ENCODE measurements around the gene ARMH1. TPM values are rescaled to one million over a fixed set of nuclear protein-coding genes. Genes with fewer than 3 reads are reported as not detected.
A peak's percentile ranks its signal among the peaks of the same experiment; 100 is the strongest.

The ARMH1 gene
- total and polyA plus RNA-seq, 8 donors, result 4.0 to 8.1 (median 6.3) TPM

DNA sequence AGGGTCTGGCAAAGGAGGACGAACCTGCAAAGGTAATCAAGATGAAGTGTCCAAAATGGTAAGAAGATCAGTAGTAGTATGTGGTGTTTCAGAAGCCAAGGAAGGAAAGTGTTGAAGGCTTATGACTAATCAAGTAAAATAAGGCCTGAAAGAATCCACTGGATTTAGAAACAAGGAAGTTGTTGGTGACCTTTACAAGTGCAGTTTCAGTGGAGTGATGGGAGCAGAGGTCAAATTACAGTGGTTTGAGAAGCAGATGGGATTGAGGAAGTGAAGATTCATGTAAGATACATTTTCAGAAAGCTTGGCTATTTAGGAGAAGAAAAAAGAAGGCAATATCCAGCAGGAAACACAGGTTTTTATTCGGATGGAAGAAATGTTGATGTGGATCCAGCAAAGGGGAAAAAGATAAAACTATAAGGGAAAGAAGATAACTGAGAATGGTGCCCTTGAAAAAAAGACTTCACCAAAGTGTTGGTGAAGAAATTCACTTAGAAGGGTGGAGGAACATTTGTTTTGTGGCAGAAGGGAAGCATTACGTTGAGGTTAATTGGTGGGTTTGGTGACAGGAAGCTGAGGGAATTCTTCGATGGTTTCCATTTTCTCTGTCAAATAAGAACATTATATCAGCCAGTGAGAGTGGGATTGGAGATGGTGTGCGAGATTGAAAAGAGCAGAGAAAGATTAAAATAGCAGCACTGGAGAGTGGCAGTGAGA lies 2.1 kb downstream of the ARMH1 start:
- ATAC-seq (no peak), DNase-seq (no peak)
- TF ChIP-seq, protein P1, sequence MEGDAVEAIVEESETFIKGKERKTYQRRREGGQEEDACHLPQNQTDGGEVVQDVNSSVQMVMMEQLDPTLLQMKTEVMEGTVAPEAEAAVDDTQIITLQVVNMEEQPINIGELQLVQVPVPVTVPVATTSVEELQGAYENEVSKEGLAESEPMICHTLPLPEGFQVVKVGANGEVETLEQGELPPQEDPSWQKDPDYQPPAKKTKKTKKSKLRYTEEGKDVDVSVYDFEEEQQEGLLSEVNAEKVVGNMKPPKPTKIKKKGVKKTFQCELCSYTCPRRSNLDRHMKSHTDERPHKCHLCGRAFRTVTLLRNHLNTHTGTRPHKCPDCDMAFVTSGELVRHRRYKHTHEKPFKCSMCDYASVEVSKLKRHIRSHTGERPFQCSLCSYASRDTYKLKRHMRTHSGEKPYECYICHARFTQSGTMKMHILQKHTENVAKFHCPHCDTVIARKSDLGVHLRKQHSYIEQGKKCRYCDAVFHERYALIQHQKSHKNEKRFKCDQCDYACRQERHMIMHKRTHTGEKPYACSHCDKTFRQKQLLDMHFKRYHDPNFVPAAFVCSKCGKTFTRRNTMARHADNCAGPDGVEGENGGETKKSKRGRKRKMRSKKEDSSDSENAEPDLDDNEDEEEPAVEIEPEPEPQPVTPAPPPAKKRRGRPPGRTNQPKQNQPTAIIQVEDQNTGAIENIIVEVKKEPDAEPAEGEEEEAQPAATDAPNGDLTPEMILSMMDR (IDR thresholded peaks at IDR 0.05), result no peak
- Histone ChIP-seq H3K36me3 (no peaks in the 10 kb centered on the region), H3K4me1 (peaks cover 42 to 62% of the 10 kb centered on the region in 2 donors), H3K27me3 (no peaks in the 10 kb centered on the region), H3K9me3 (no peaks in the 10 kb centered on the region), H3K4me3 (no peak overlapping the region), H3K27ac (peak overlapping the region; percentile 85 to 96)
- intact Hi-C loops (cut with DNase I), result no loop called here

DNA sequence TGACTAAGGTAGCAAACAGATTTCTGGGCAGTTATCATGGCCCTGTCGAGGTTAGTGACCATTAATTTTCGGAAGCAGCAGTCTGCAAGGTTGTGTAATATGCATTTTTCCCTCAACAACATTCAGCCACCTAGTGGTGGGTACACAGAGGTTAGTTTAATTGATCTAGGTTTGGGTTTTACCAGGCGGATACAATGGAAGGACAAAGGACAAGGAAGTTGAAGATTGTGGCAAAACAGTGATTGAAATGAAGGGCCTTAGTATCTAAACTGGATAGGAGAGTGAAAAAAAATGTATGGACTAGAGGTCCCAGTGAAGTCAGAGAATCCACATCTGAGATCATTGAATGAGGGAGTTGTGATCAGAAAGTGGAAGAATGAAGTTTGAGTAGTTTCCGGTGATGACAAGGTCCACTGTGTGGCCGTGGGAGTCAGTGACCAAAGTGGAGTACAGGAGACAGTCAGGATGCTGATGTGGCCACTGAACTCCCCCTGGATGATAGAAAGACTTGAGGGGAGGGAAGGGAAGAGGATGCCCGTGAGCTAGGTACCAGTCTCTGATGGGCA lies 2.8 kb downstream of the ARMH1 start:
- intact Hi-C loops (cut with DNase I), result no loop called here
- Histone ChIP-seq H3K9me3 (no peaks in the 10 kb centered on the region), H3K27ac (peak overlapping the region; percentile 85 to 96), H3K4me3 (no peak overlapping the region), H3K36me3 (no peaks in the 10 kb centered on the region), H3K4me1 (peaks cover 42 to 61% of the 10 kb centered on the region in 2 donors), H3K27me3 (no peaks in the 10 kb centered on the region)
- no peak for DNase-seq
- TF ChIP-seq, protein P1 (IDR thresholded peaks at IDR 0.05), result peak; percentile 42 to 44
- ATAC-seq, result no peak

DNA sequence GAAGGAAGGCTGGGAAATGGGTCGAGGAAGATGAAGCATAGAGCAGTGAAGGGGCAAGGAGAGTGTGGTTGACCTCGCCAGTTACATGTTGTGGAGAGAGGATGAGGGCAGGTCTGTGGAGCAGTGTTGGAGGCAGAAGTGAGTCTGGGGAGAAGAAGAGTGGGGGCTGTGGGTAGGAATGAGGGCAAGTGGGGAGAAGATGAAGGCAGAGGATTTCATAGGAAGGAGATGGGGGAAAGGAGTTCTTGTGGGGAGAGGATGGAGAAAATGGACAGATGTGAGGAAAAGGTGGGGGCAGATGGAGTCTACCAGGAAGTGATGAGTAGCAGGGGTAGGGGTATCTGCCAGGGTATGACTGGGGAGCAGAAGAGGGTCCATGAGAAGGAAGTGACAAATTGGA lies 3.6 kb downstream of the ARMH1 start:
- Histone ChIP-seq H3K36me3 (no peaks in the 10 kb centered on the region), H3K4me1 (peaks cover 34 to 56% of the 10 kb centered on the region in 2 donors), H3K27ac (no peak overlapping the region), H3K9me3 (no peaks in the 10 kb centered on the region), H3K27me3 (no peaks in the 10 kb centered on the region), H3K4me3 (no peak overlapping the region)
- DNase-seq (no peak), ATAC-seq (no peak)
- intact Hi-C loops (cut with DNase I), result no loop called here
- TF ChIP-seq, protein P1 (IDR thresholded peaks at IDR 0.05), result no peak

DNA sequence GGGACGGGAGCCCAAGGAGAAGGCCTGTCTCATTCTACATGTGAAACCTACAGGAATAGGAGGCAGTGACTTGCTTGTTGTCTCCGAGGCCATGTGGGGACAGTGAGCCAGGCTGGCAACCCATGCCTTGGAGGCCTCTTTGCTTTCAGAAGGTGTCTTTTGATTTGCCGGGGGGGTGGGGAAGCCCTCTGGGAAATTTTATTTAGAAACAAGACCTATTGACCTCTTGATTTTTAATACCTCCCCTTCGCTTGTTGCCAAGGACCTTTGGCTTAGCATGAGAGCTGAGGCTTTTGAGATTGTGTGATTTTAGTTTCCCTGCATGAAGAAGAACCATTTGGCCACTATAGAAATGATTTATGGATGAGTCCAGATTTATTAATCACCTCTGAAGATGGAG lies 4.1 kb downstream of the ARMH1 start:
- TF ChIP-seq, protein P1 (IDR thresholded peaks at IDR 0.05), result no peak
- intact Hi-C loops (cut with DNase I), result no loop called here
- Histone ChIP-seq H3K27me3 (no peaks in the 10 kb centered on the region), H3K4me1 (peaks cover 29 to 51% of the 10 kb centered on the region in 2 donors), H3K36me3 (no peaks in the 10 kb centered on the region), H3K4me3 (no peak overlapping the region), H3K27ac (no peak overlapping the region), H3K9me3 (no peaks in the 10 kb centered on the region)
- ATAC-seq (no peak), DNase-seq (peak in 1 of 4 donors; percentile 25)

DNA sequence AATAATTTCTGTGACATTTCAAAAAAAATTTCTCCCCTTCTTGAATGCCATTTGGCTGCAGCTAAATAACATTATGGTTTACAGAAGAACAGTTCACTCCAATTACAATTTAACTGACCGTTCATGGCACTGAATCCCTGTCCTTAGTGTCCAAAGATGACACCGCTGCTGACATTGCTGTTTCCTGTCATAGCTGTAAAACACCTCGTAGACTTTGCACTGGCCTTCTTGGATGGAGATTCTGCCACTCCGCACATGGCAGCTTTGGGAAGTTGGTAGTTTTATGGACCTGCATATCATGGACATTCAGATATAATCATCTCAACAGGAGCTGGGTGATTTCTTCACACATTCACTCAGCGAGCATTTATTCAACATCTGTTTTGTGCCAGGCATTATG lies 5.0 kb downstream of the ARMH1 start:
- no peak overlapping the region for H3K4me3 ChIP-seq
- H3K27ac ChIP-seq, result no peak overlapping the region
- H3K27me3 ChIP-seq, result no peaks in the 10 kb centered on the region
- no peaks in the 10 kb centered on the region for H3K9me3 ChIP-seq
- ATAC-seq (no peak), DNase-seq (no peak)
- TF ChIP-seq, protein P1 (IDR thresholded peaks at IDR 0.05), result no peak
- H3K36me3 ChIP-seq, result no peaks in the 10 kb centered on the region
- peaks cover 29 to 53% of the 10 kb centered on the region in 2 donors for H3K4me1 ChIP-seq
- intact Hi-C loops (cut with DNase I), result no loop called here

Measured in left lung (tissue), 10 donors.